Measurements from ENCODE around the gene ANO4.

ANO4 gene

GRCh38 chr12:100794441-100795173, at the start of gene ANO4:
ANO4 (plus strand) TSS chr12:100794776; CDS start chr12:100901786, 107,010 bp downstream.
- no peak for DNase-seq (ENCODE audit: low read depth, low spot score)

- DNase-seq (ENCODE audit: low read depth, low spot score), result no peak
Measured at GRCh38 chr12:100745378-100746071, 49.1 kb upstream of the ANO4 start.

DNA sequence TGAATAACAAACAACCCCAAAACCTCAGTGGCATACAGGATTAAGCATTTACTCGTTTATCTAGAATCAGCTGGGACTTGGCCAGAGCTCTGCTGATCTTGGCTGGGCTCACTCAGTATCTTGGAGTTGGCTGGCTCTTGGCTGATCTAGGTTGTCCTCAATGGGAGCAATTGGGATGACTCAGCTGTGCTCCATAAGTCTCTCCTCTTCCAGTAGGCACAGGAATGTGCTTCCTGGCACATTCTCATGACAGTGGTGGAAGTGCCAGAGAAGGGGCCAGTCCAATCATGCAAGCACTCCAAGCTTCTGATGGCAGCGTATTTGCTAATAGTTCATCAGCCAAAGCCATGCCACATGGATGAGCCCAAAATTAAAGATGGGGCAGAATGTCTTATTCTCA, 41.7 kb upstream of the ANO4 start:
- no peak for DNase-seq (ENCODE audit: low read depth, low spot score)

- DNase-seq (ENCODE audit: low read depth, low spot score), result no peak
Measured at GRCh38 chr12:100753837-100754236, 40.7 kb upstream of the ANO4 start.

- DNase-seq (ENCODE audit: low read depth, low spot score), result no peak
Measured at GRCh38 chr12:100755186-100755585, 39.4 kb upstream of the ANO4 start.

DNA sequence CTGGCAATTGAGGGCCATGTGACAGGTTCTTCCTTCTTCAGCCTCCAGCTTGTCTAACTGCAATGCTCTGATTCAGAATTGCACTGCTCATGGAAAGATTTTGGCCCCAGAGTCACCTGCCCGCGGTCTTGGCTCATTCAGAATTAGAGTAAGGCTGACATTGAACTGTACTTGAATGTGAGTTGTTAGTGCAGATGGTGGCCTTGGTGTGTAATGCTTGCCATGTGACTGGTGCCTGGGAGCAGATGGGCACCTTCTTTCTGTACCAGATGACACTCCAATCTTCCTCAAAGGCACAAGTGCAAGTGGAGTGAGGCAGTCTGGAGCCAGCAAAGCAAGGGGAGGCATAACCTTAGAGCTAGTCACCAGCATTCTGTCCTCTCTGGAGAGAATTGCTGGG, 36.5 kb upstream of the ANO4 start:
- no peak for DNase-seq (ENCODE audit: low read depth, low spot score)

GRCh38 chr12:100767371-100767770, 27.2 kb upstream of the ANO4 start:
- DNase-seq (ENCODE audit: low read depth, low spot score), result no peak

GRCh38 chr12:100767950-100768349, 26.6 kb upstream of the ANO4 start:
- no peak for DNase-seq (ENCODE audit: low read depth, low spot score)

- no peak for DNase-seq (ENCODE audit: low read depth, low spot score)
Measured at GRCh38 chr12:100778967-100779590, 15.5 kb upstream of the ANO4 start.

DNA sequence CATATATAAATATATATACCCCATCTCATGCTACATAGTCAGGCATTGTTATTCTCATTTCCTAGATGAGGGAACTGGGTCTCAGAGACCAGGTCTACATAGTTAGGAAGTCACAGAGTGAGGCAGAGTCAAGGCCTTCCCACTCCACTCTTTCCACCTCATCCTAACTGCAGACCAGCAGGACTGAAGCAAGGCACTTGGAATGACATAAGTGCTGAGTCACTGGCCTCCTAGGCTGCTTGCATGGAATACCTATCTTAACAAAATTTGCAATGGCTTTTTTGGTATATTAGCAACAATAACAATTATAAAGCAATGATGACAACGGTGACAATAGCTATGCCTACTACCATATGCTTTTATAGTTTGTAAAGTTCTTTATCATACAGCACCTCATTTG, 5.4 kb upstream of the ANO4 start:
- no peak for DNase-seq (ENCODE audit: low read depth, low spot score)

DNA sequence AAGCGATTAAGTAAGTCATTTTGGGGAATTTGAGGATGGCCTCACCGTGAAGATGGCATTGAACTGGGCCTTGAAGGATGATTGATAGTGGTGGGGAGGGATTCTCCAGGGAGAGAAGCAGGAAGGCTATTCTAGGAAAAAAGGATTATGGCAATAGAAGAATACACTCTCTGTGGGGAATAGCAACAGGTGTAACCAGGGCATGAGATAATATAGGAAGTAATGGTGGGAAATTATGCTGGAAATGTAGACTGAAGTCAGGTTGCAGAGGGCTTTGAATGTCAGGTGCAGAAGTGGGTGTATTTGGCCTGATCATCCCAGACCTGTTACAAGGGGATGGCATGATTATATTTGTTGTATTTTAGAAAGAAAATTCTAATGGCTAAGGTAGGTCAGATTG, 4.6 kb upstream of the ANO4 start:
- no peak for DNase-seq (ENCODE audit: low read depth, low spot score)

DNA sequence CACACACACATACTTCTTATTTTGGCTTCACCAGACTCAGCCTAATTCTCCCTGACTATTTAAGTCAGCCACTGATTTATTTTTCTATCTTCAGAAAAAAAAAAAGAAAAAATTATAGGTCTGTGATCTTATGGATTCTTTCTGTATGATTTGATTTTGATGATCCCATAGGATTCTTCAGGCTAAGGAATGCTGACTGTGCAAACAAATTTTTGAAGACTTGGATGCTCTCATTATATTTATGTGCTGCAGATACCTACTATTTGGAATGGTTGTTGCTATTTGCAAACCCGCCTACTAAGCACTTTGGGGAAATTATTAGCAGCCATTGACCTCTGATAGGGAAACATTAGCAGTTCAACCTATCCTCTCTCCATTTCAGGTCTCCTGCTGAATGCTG, 4.0 kb upstream of the ANO4 start:
- no peak for DNase-seq (ENCODE audit: low read depth, low spot score)

DNA sequence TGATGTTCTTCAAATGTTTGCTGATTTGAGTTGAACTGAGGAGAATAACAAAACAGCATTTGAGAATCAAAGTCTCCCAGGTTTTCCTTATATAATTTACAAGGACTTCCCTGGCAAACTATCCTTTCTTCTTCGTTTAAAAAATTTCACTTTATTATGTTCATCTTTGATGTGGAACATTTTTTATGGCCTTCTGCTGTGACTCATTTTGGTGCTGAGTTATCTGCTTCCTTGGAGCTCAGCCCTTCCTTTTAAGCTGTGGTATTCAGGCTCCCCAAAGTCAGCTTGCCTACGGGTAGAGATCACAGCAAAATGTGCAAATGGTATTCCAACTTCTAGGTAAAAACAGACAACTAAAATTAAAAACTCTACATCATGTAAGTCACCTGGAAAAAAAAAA, 1.4 kb upstream of the ANO4 start:
- no peak for DNase-seq (ENCODE audit: low read depth, low spot score)

- no peak for DNase-seq (ENCODE audit: low read depth, low spot score)
Measured at GRCh38 chr12:100795174-100795799, 711 bp downstream of the ANO4 start.

DNA sequence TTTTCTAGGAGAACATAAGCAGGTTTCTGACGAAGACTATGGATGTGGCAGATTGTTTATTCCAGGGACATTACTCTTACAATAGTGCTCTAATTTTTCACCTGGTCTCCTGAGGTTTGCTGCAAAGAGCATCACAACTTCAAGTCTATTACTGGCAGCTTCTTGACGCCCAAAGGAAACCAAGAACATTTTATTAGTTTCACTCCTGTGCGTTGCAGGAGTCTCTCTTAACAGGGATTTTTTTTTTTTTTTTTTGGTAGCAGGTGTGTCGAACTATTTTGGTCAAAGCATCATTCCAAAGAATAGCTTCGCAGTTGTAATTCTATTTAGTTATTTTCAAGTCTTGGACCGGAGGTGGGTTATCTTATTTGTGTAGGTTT, 1.2 kb downstream of the ANO4 start:
- DNase-seq (ENCODE audit: low read depth, low spot score), result no peak

- no peak for DNase-seq (ENCODE audit: low read depth, low spot score)
Measured at GRCh38 chr12:100796621-100797020, 2.0 kb downstream of the ANO4 start.

DNA sequence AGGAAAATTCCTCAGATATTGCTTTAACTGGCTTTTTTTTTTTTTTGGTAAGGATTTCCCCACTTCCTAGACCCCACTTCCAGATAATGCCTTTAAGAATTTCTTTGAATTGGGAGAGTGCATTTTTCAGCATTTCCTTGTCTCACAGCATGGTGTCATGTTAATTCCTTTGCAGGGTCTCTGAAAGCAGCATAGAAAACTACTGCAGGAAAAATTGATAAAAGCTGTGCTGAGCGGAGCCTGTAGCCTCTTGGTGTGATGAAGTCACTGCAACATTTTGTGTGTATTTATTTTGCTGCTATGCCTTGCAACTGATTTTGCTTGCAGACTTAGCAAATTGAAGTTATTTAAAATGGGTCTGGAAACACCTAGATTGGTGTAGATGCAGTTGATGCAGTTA, 2.7 kb downstream of the ANO4 start:
- DNase-seq (ENCODE audit: low read depth, low spot score), result no peak

DNA sequence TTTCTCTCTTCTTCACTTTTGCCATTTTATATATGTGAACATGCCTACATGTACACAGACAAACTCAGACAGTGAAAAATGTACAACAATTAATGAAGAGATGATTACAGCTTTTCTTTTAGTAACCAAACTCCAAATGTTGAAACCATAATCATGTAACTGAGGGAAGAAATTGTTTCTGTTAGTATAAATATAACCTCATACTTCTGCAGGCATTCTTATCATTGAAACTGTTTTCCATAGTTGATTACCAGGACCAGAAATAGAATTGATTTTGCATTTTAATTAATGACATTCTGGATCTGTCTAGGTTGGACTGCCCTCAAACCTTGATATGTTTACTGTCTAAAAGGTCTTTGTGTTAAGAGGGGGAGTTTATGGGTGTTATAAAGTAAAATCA, 3.2 kb downstream of the ANO4 start:
- DNase-seq (ENCODE audit: low read depth, low spot score), result no peak

DNA sequence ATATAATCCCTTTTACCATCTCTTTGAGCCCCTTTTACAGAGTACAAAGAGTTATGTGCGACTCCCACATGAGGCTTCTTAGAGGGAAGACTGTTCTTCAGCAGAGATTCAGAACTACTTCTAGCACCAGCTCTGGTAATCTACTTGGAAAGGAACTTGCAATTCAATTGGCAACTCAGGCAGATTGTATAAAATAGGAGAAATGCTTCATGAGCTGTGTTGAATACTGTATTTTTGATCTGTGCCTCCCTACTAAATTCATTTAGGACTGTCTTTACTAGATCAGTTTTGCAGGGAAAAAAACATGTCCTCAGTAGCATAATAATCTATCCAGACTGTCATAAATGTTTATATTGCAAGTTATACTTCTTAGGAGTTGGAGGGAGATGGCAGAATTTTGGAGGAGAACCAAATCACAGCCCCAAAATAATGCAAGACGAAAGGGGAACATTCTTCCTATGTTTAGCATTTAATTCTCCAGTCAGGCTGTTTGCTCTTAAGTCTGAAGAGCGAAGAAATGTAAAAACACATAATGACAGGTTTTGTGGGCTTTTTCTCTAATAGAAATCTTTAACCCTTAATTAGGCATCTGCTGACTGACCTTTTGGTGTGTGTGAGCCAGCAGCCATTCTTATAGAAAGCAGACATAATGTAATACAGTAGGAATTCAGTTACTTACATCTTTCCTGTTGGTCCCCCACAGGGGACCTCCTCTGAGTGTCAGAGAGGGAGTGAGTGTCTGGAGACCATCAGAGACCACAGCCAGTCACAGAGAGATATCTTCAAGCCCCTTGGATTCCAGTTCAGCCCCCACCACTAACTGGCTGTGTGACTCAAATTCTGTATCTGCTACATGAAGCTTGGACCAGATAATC, 3.9 kb downstream of the ANO4 start:
- no peak for DNase-seq (ENCODE audit: low read depth, low spot score)

- DNase-seq (ENCODE audit: low read depth, low spot score), result no peak
Measured at GRCh38 chr12:100799770-100800169, 5.2 kb downstream of the ANO4 start.

DNA sequence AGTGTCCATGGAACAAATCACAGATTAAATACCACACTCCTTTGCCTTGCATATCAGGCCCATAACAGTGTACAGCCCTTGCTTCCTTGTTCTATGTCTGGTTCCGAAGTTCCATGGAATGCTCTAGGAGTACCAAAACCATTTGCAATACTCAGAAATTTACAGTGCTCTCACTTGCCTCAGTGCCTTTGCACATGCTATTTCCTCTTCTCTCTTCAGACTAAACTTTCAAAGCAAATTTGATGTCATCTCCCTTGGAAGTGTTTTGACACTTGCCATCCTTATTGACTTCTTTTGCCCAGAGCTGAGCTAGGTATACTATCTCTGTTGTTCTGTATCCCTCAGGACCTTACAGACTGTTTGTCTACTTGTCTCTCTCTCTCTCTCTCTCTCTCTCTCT, 6.1 kb downstream of the ANO4 start:
- no peak for DNase-seq (ENCODE audit: low read depth, low spot score)

GRCh38 chr12:100801320-100801719, 6.7 kb downstream of the ANO4 start:
- DNase-seq (ENCODE audit: low read depth, low spot score), result no peak
